ENCODE results near the gene SNX6.
A peak's percentile ranks its signal among the peaks of the same experiment; 100 is the strongest.
"Not testable (repeated sequence)": the region's sequence is repeated elsewhere in the genome, so short reads cannot be mapped to it uniquely, and the experiment has no call there.

Gene SNX6

DNA sequence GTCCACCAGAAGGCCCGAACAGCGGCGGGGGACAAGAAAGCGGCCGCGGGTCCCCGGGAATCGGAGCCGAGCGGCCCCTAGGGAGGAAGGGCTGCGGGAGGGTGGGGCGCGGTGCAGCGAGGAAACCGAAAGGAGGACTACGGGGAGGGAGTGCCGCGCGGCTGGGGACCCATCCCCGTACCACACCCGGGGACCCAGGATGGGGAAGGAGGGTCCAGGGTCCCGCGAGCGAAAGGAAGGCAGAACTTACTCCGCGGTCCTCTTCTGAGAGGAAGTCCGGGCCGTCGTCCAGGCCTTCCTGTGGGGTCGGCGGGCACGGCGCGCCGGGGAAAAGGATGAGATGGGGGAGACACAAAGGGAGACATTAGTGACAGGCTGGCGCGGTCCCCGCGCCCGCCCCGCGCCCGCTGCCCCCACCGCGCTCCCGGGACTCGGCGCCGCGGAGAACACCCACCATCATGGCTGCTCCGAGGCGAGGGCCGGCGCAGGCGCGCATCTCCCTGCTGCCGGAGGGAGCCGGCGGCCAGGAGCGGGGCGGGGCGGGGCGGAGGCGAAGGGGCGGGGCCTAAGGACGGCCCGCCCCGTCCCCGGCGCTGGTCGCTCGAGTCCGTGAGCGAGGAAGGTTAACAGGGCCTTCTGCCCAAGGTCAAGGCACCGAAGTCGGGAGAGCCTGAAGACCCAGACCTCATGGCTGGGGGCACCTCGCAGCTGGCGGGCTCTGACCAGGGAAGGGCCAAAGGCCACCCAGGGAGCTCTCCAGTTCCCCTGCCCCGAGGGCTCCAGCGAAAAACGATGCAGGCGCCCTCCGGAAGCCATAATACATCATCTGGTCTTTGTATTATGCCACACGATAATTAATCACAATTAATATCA is at the start of gene SNX6:
Gene SNX6, minus strand, starts transcription at position 492 of the 873 bp plus-strand sequence. Its CDS starts 32 bp downstream, at position 460.
- peak; percentile 94 for DNase-seq

DNA sequence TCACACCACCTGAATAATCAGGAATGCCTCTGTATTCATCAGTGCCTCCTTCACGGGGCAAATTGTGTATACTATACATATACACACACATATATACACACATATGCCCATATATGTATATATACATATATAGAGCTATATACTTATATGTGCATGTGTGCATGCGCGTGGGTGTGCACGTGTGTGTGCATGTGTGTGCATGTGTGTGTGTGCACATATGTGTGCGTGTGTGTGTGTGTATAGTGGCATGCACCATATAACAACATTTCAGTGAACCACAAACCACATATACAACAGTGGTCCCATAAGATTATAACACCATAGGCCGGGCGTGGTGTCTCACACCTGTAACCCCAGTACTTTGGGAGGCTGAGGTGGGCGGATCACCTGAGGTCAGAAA is 48.8 kb upstream of the SNX6 start:
- DNase-seq, result no peak

DNA sequence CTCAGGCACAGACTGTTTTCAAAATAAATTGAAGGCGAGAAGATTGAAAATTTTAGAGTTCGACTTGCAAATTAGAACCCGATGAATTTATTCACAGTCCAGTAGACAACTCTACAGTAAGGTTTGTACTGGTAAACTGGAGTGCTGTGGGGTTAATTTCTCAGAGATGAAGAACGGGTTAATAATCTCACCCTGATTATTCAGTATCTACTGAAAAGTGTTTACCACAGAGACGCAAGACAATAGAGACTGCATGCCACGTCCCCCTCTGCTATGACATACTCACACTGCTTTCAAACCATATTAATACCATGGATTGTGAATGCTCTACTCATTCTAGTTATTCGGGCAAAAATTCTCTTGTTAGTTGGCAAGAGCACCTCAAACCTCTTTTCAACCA is 48.4 kb upstream of the SNX6 start:
- no peak for DNase-seq

DNA sequence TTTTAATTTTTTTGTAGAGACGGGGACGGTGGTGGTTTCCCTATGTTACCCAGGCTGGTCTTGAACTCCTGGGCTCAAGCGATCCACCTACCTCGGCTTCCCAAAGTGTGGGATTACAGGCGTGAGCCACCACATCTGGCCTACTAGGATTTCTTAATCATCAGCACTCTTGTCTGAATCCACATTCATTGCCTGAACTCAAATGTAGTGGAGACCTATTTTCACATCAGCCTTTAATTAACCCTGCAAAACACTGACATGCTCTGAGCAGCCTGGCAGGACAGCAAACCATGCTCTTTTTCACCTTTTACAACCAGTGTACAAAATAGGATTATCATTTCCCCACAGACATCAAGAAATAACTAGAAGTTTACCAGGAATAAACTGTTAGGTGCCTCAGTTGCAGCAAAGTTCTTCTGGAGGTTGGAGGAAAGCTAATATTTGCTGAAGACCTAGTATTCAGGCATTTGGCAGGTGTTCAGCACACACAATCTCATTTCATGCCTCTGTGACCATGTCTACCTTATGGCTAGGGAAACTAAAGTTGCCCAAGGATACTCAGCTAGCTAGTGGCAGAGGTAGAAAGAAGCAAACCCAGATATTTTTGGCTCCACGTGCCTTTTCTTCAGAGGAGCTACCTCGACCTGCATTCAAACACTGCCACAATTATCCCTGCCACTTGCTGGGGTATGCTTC is 46.7 kb upstream of the SNX6 start:
- DNase-seq, result no peak

DNA sequence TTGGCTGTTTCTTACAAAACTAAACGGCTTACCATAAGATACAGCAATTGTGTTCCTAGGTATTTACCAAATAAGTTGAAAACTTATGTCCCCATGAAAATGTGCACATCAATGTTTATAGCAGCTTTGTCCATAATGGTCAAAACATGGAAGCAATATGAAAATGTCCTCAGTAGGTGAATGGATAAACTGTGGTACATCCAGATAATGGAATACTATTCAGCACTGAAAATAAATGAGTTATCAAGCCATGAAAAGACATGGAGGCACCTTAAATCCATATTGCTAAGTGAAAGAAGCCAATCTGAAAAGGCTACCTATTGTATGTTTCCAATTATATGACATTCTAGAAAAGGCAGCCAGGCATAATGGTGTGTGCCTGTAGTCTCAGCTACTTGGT is 43.8 kb upstream of the SNX6 start:
- DNase-seq, result no peak

DNA sequence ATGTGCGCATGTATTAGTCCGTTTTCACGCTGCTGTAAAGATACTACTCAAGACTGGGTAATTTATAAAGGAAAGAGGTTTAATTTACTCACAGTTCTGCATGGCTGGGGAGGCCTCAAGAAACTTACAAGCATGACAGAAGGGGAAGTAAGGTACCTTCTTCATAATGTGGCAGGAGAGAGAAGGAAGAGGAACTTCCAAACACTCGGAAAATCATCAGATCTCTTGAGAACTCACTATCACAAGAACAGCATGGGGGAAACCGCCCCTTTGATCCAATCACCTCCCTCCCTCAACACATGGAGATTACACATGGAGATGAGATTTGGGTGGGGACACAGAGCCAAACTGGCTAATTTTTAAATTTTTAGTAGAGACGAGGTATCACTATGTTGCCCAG is 41.8 kb upstream of the SNX6 start:
- no peak for DNase-seq

DNA sequence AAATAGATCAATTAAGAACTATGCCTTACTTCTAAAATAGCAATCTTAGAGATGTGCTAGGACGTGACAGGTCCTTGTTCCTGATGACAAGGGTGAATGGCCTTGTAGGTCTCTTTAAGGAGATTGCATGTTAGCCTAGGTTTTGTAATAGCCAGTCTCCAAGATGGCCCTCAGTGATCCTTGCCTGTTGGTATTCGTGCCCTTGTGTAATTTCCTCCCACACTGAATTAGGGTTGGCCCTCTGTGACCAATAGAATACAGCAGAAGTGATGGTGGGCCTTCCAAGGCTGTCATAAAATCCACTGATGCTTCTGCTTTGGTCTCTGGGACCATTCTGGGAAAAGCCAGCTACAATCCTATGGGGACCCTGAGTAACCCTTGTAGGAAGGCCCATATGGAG is 38.2 kb upstream of the SNX6 start:
- no peak for DNase-seq

DNA sequence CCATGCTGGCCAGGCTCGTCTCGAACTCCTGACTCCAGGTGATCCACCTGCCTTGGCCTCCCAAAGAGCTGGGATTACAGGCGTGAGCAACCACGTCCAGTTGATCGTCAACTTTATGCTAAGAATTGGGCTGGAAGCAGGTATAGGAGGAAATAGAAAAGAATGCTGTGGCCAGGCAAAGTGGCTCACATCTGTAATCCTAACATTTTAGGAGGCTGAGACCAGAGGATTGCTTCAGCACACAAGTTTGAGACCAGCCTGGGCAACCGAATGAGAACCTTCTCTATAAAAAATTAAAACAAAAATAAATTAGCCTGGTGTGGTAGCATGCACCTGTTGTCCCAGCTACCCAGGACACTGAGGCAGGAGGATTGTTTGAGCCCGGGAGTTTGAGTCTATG is 37.1 kb upstream of the SNX6 start:
- DNase-seq, result no peak

DNA sequence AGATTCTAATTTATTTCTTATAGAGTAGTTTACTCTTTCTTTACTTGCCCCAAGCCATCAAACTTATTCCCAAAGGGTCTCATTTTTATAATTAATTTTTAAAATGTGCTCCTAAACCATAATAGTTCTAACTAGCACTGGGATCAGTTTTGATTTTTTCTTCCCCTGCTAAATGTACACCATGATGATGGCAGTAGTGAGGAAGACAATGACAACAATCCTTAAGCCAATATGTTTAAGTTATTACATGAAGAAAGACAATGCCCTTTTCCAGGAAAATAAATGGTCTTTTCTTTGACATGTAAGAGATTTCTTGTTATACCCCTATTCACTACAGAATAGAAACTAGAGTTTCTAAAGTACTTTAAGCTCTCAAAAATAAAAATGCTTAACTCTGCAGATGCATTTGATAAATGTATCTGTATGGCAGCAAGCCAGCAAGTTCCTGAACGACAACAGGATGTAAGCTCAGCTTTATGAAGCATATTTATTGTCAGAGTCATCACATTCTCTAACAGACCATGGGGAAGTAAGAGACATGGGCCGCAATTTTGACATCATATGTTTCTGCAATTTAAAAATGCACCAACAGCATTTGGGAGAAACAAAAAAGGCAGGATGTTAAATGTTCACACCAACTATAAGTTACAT is 36.0 kb upstream of the SNX6 start:
- DNase-seq, result peak; percentile 36

DNA sequence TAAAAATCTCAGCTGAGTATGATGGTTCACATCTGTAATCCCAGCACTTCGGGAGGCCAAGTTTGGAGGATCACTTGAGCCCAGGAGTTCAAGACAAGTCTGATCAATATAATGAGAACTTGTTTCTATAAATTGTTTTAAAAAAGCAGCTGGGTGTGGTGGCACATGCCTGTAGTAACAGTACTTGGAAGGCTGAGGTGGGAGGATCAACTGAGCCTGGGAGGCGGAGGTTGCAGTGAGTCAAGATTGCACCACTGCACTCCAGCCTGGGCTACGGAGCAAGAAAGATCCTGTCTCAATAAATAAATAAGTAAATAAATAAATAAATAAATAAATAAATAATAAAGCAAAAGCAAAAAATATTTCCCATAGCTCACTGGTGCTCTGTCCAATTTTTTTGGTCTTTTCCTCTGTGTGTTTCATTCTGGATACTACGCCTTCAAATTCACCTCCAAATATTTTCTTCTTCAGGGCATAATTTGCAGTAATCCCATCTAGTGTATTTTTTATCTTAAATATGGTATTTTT is 32.7 kb upstream of the SNX6 start:
- DNase-seq, result no peak

DNA sequence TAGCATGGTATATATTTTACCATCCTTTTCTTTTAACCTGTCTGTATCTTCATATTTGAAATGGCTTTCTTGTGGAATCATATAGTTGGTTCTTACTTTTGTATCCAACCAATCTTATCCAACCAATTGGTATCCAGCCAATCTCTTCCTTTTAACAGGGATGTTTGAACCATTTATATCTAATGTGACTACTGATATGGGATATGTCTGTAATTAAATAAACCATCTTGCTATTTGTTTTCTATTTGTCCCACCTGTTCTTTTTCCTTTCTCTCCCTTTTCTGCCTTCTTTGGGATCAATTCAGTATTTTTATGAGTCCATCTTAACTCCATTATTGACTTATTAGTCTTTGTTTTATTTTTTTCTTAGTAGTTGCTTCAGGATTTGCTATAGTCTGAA is 30.8 kb upstream of the SNX6 start:
- DNase-seq, result no peak

DNA sequence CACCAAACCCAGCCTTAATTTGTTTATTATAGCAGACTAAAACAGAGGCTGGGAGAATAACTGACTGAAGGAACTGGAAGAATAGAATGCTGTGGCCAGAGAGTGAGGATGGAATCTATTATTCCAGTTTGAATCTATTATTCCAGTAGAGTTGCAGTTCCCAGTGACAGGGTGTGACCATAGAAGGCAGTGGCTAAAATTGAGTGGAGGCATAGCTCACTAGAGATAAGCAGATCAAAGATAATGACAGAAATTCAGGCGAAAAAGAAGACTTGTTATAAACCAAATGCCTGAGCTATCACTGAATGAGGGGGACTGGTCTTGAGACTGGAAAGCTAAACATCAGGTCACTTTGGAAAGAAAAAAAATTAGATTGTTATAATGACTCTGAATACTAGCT is 26.0 kb upstream of the SNX6 start:
- DNase-seq, result no peak

DNA sequence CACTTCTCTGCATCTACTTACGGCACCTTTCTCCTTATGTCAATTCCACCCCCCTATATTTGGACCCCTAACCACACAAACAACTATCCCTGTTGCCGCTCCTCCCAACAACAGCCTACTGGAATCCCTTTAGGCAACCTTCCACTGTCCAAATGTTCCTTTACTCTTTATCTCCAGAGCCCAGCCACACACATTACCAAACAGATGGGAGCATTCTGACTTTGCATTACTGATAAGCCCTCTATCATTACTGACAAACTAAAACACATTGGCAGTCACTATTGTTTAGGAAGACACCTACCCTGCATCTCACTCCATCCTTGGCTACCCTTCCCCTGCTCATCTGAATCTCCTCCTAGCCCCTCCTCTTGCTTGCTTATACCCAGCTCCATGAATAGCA is 23.1 kb upstream of the SNX6 start:
- not testable (repeated sequence) for DNase-seq

DNA sequence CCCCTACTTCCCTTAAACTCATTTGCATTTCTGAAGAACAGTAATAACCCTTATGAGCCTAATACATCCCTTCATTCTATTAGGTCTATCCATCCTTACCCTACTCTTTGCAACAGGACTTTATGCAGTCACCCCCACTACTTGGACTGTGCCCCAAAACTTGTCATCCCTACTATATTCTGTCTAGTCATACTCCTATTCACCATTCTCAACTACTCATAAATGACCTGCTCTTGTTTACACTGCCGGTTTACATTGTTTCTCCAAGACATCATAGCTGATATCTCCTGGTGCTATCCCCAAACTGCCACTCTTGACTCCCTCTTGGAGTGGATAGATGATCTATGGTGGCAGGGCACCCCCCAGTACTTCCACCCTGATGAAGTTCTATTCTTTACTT is 22.4 kb upstream of the SNX6 start:
- DNase-seq, result not testable (repeated sequence)

DNA sequence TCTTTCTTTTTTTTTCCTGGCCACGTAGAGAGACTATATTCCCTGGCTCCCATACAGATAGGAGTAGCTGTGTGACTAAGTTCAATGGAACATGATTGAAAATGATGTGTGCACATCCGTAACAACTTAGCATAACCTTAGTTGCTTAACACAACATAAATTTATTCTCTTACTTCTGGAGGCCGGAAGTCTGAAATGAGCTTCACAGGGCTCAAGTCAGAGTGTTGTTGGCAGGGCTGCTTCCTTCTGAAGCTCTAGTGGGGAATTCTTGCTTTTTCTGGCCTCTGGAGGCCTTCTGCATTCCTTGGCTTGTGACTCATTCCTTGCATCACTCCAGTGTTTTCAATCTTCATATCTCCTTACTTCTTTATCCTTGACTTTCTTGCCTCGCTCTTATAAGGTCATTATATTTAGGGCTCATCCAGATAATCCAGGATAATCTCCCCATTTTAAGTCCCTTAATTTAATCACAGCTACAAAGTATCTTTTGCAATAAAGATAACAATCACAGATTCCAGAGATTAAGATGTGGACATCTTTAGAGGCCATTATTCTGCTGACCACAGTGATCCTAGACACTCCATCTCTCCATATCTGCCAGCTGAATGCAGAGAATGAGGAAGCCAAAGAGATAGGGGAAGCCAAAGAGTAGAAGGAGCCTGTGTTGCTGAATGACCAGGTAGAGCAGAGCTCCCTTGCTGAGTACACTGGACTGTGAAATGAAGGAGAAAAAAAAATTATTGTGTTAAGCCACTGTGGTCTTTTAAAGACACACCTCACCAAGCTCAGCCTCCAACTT is 21.0 kb upstream of the SNX6 start:
- DNase-seq, result peak; percentile 46

DNA sequence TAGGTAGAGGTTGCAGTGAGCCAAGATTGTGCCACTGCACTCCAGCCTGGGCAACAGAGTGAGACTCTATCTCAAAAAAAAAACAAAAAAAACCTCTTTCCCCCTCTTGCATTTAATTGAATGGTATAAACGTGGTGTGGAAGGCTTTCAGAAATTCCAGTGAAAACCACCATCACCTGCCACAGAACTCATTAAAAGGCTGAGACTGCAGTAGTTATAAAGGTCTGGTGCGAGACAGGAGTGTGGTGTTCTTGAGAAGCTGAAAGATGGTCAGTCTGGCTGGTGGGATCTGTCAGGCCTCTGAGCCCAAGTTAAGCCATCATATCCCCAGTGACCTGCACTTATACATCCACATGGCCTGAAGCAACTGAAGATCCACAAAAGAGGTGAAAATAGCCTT is 20.1 kb upstream of the SNX6 start:
- not testable (repeated sequence) for DNase-seq

DNA sequence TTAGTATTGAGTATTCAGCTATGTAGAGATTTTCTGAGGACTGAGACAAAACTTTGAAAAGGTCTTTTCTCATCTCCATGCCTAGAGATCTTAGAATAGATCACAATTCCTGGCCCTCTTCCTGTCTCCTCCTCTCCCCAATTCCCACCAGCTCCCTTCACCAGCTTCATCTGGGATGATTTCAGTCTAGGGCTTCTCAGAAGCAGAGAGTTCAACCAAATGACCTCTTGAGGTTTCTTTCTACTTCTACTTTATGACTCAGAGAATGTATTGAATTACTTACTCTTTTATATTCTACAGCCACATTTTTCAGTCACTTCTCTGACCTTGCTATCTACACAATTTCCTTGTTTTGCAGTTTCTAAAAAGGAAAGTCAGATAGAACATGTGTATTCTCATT is 19.4 kb upstream of the SNX6 start:
- no peak for DNase-seq

DNA sequence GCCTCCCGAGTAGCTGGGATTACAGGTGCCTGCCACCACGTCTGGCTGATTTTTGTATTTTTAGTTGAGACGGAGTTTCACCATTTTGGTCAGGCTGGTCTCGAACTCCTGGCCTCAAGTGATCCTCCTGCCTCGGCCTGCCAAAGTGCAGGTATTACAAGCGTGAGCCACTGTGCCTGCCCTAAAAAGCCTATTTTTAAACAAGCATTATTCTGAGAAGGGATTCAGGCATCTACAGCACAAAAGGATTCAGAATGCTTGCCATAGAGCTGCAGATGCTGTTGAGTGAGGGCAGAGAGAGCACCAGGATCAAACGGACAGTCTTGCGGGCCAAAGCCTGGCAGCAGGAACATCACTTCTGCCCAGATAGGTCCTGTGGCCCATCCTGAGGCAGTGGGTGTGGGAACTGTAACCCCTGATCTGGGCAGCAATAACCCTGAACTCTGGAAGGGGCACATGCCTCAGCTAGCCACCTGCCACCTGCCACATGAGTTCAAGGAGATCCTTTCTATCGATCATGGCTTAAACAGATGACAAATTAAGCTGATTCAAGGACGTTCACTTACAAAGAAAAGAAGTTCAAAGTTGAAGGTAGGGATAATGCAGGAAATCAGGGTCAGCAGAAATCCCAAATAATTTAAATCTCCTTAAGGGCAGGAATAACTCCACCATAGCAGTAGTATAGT is 16.8 kb upstream of the SNX6 start:
- no peak for DNase-seq

DNA sequence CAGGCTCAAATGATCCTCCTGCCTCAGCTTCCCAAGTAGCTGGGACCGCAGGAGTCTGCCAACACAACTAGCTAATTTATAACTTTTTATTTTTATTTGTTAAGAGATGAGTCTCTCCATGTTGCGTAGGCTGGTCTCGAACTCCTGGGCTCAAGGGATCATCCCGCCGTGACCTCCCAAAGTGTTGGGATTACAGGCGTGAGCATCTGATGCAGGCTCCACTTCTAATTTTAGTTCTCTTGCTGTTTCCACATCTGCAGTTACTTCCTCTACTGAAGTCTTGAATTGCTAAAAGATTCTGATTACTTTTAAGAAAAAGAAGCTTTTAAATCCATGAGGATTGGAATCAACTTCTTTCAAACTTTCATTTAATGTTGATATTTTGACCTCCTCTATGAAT is 13.4 kb upstream of the SNX6 start:
- DNase-seq, result no peak

DNA sequence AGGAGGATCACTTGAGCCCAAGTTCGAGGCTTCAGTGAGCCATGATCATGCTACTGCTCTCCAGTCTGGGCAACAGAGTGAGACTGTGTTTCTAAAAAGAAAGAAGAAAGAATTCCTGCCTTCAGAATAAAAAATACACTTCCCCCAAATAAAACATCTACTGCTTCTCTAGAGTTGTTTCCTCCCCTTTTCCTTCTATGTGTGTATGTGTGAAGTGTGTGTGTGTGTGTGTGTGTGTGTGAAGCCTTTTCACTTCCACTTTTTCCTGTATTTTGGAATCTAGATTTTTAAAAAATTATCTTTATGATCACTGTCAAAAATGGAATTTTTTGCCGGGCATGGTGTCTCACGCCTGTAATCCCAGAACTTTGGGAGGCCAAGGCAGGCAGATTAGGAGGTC is 12.6 kb upstream of the SNX6 start:
- DNase-seq, result no peak

DNA sequence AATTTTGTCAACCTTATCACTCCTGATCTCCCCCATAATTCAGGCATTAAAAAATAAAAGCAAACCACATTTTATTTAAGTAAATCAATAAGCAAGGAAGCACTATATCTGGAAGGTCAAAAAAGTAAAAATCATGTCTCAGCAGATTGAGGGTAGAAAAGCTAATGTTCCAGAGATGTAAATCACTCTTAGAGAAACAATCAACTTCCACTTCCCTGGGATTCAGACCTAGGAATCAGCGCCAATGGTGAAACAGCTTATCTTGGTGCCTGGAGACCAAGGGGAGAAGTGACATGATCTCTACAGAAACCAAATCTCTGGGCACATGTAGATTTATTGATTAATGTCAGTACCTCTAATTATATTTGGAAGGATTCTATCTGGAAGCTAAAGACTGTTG is 10.9 kb upstream of the SNX6 start:
- no peak for DNase-seq

DNA sequence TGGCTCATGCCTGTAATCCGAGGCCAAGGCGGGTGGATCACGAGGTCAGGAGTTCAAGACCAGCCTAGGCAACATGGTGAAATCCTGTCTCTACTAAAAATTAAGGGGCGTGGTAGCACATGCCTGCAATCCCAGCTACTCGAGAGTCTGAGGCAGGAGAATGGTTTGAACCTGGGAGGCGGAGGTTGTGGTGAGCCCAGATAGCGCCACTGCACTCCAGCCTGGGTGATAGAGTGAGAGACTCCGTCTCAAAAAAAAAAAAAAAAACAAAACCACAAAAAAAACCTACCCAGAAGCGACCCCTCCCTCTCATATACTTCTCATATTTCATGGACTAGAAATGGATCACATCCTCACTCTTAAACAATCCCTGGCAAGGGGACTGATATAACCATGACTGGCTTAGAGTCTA is 4.4 kb upstream of the SNX6 start:
- DNase-seq, result not testable (repeated sequence)
